Measurements from ENCODE around the gene TNFAIP3. TPM values are rescaled to one million over a fixed set of nuclear protein-coding genes. Genes with fewer than 3 reads are reported as not detected.
A peak's percentile ranks its signal among the peaks of the same experiment; 100 is the strongest.

TNFAIP3 gene
- polyA plus RNA-seq, 1 donor = 21.9 TPM

DNA sequence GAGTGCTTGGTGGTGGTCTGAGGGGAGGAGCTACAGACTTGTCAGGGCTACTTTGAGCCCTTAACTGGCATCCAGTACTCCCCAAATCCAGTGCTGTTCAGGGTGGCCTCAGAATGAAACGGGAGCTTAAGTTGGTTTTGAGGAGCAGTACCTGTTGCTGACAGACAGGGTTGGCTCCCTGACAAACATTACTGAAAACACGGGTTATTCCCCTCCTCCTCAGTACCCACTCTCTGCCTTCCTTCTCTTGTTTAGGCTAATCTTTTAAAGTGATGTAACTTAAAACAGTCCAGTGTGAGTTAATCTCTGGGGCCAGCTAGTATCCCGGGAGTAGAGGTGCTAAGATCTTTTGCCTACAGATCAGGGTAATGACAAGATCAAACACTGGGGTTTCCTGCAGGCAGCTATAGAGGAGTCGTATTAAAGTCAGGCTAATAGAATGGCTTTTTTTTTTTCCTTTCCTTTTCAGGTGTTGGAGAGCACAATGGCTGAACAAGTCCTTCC, 3.7 kb downstream of the TNFAIP3 start:
- H3K27me3 ChIP-seq (ENCODE audit: control insufficient read depth, insufficient read depth, low read length) = no peaks in the 10 kb centered on the region
- peaks cover 22% of the 10 kb centered on the region for H3K36me3 ChIP-seq (ENCODE audit: control insufficient read depth, insufficient read depth, low read length)
- no CpG with 5 or more reads among the region's 4 CpGs for WGBS (ENCODE audit: insufficient coverage, low lambda C conversion rate)
- DNase-seq = no peak
- H3K4me1 ChIP-seq (ENCODE audit: control insufficient read depth, insufficient read depth, low read length) = peaks cover 9% of the 10 kb centered on the region
- H3K9me3 ChIP-seq (ENCODE audit: control insufficient read depth, low read depth, low read length) = no peaks in the 10 kb centered on the region
- no peak overlapping the region for H3K27ac ChIP-seq (ENCODE audit: low read length)
- no peak overlapping the region for H3K4me3 ChIP-seq (ENCODE audit: low read length)

DNA sequence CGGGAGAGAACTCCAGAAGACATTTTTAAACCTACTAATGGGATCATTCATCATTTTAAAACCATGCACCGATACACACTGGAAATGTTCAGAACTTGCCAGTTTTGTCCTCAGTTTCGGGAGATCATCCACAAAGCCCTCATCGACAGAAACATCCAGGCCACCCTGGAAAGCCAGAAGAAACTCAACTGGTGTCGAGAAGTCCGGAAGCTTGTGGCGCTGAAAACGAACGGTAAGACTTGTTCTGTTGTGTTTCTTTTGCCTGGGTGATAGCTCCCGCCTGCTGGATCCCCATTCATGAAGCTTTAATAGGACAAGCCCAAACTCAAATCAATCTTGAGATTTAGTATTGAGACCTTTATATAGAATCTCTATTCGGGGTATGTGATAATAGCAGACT, 4.2 kb downstream of the TNFAIP3 start:
- Histone ChIP-seq H3K4me1 (ENCODE audit: control insufficient read depth, insufficient read depth, low read length) (peaks cover 6% of the 10 kb centered on the region), H3K4me3 (ENCODE audit: low read length) (no peak overlapping the region), H3K27ac (ENCODE audit: low read length) (no peak overlapping the region), H3K27me3 (ENCODE audit: control insufficient read depth, insufficient read depth, low read length) (no peaks in the 10 kb centered on the region), H3K9me3 (ENCODE audit: control insufficient read depth, low read depth, low read length) (no peaks in the 10 kb centered on the region), H3K36me3 (ENCODE audit: control insufficient read depth, insufficient read depth, low read length) (peaks cover 26% of the 10 kb centered on the region)
- no peak for DNase-seq
- whole genome bisulfite sequencing (ENCODE audit: insufficient coverage, low lambda C conversion rate) = 93% methylated on average over 3 of the region's 11 CpGs

DNA sequence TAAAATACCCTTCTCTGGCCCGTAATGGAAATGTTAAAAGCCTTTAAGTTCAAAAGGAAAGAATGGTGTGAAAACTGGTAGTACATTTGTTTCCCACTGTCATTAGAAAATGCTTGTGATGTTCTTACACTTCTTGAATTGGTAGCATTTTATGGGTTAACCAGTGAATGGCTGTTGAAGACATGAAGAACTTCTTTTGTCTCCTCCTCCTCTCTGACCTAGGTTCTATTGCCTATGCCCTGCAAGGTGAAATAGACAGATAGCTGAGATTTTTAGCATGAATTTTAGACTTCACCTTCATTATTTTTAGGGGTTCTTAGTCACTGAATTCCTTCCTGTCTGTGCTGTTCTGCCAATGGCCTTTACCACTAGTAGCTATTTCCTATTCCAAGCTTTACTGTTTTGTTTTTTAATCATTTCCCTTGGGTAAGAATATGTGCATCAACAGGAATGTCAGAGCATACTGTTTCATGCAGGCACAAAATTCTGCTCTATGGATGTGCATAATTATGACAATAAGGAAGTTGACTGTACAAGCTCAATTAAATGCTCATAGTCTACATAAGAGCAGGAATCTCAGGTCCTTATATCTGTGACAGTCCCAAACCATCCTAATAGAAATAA, 4.9 kb downstream of the TNFAIP3 start:
- Histone ChIP-seq H3K27me3 (ENCODE audit: control insufficient read depth, insufficient read depth, low read length) (no peaks in the 10 kb centered on the region), H3K4me3 (ENCODE audit: low read length) (no peak overlapping the region), H3K4me1 (ENCODE audit: control insufficient read depth, insufficient read depth, low read length) (peaks cover 3% of the 10 kb centered on the region), H3K27ac (ENCODE audit: low read length) (no peak overlapping the region), H3K36me3 (ENCODE audit: control insufficient read depth, insufficient read depth, low read length) (peaks cover 33% of the 10 kb centered on the region), H3K9me3 (ENCODE audit: control insufficient read depth, low read depth, low read length) (no peaks in the 10 kb centered on the region)
- WGBS (ENCODE audit: insufficient coverage, low lambda C conversion rate) = no CpG with 5 or more reads among the region's 1 CpG
- no peak for DNase-seq

DNA sequence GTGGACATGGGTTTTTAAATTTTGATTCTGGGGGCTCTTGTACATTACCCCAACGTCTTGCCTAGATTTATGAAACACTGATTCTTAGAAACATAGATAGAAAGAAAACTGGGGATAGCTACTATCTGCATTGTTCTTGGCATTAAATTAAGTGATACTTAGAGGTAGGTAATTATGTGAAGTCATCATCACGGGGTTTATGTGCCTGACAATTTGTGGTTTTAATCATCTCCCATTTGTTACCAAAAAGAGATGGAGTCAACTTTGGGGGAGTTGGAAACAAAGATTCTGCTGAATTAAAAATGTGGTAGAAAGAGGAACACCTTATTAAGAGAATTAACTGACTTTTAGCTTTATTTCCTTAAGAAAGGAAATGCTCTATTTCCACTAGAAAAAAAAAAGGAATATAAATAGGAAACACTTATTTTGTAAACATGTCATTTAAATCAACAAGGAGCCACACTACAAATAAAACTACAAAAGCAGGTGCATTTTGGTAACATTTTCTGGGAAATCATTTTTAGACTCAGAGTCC, 5.6 kb downstream of the TNFAIP3 start:
- H3K27me3 ChIP-seq (ENCODE audit: control insufficient read depth, insufficient read depth, low read length) = no peaks in the 10 kb centered on the region
- H3K9me3 ChIP-seq (ENCODE audit: control insufficient read depth, low read depth, low read length) = no peaks in the 10 kb centered on the region
- 89% methylated on average over 1 of the region's 2 CpGs for WGBS (ENCODE audit: insufficient coverage, low lambda C conversion rate)
- no peak for DNase-seq
- no peak overlapping the region for H3K4me3 ChIP-seq (ENCODE audit: low read length)
- peak overlapping the region; percentile 55 for H3K27ac ChIP-seq (ENCODE audit: low read length)
- peaks cover 3% of the 10 kb centered on the region for H3K4me1 ChIP-seq (ENCODE audit: control insufficient read depth, insufficient read depth, low read length)
- H3K36me3 ChIP-seq (ENCODE audit: control insufficient read depth, insufficient read depth, low read length) = peaks cover 40% of the 10 kb centered on the region

DNA sequence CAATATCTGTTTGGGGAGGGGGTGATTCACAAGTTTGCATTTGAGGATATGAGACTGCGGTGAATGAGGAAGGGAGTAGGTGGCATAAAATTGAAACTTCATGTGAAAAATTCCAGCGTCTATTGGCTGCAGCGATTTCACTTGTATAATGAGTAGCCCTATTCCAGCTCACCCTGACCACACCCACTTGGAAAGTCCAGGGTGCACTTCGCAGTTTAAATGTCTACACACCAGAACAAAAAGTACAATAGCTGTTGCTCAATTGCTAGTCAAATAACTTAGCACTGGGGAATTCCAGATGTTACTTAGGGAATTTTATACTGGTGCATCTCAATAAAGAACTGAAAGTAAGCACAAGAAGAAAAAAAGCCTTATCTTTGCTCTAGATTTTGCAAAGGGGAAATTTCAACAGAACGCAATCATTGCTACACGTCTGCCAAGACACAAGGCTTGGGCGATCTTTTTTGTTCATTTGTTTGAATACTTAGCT, 6.3 kb downstream of the TNFAIP3 start:
- no peaks in the 10 kb centered on the region for H3K27me3 ChIP-seq (ENCODE audit: control insufficient read depth, insufficient read depth, low read length)
- no peak overlapping the region for H3K4me3 ChIP-seq (ENCODE audit: low read length)
- peaks cover 44% of the 10 kb centered on the region for H3K36me3 ChIP-seq (ENCODE audit: control insufficient read depth, insufficient read depth, low read length)
- 17% methylated on average over 1 of the region's 7 CpGs for WGBS (ENCODE audit: insufficient coverage, low lambda C conversion rate)
- H3K4me1 ChIP-seq (ENCODE audit: control insufficient read depth, insufficient read depth, low read length) = peaks cover 3% of the 10 kb centered on the region
- no peaks in the 10 kb centered on the region for H3K9me3 ChIP-seq (ENCODE audit: control insufficient read depth, low read depth, low read length)
- DNase-seq = peak; percentile 84 to 90
- peak overlapping the region; percentile 55 for H3K27ac ChIP-seq (ENCODE audit: low read length)

DNA sequence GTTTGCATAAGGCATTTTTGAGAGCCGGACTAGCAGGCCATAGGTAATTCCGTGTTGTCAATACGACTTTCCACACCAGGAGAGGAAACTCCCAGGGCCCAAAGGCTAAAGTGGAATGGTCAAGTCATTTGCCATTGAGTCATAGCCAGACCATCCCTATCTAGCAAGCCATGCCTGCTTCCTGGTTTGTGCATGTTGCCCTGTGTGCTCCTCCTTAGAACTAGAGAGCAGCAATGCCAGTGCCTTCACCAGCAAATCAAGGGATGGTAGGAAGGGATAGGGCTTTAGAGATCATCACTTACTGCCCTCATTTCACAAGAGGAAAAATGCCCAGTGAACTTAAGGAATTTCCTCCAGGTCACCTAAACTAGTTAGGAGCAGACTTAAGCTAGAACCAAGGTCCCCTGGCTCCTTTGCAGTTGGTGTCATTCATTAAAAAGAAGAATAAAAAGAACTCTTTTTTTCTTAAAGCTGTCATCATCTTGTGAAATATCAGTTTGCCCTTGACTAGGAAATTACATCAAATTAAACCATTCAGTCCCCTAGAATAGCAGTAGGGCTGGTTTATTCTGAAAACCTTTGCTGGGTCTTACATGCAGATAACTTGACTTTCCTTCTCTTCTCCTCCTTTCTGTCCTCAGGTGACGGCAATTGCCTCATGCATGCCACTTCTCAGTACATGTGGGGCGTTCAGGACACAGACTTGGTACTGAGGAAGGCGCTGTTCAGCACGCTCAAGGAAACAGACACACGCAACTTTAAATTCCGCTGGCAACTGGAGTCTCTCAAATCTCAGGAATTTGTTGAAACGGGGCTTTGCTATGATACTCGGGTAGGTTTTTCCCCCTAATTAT, 7.4 kb downstream of the TNFAIP3 start:
- Histone ChIP-seq H3K27me3 (ENCODE audit: control insufficient read depth, insufficient read depth, low read length) (no peaks in the 10 kb centered on the region), H3K9me3 (ENCODE audit: control insufficient read depth, low read depth, low read length) (no peaks in the 10 kb centered on the region), H3K27ac (ENCODE audit: low read length) (peak overlapping the region; percentile 55), H3K4me3 (ENCODE audit: low read length) (no peak overlapping the region), H3K36me3 (ENCODE audit: control insufficient read depth, insufficient read depth, low read length) (peaks cover 55% of the 10 kb centered on the region), H3K4me1 (ENCODE audit: control insufficient read depth, insufficient read depth, low read length) (peaks cover 3% of the 10 kb centered on the region)
- DNase-seq = peak; percentile 44 to 47
- WGBS (ENCODE audit: insufficient coverage, low lambda C conversion rate) = no CpG with 5 or more reads among the region's 11 CpGs

DNA sequence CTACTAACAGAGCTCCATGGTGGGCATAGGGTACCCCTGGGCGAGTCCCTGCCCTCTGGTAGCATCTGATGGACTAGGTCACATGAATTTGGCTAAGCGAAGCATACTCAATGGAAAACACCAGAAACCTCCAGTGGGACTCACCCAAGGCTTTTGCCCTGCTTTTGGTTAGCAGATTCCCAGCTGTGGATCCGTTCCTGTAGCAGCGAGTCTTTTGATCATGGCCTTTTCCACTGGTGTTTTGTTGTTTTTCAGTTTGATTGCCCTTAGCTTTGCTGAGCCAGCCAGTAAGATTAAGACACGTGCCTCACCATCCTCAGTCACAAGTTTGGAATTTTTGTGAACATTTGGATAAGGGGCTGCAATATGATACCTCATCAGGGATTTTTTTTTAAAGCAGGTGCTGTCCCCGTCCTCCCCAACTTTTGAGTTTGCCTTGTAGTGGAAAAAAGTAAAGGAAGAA, 8.0 kb downstream of the TNFAIP3 start:
- H3K9me3 ChIP-seq (ENCODE audit: control insufficient read depth, low read depth, low read length) = no peaks in the 10 kb centered on the region
- peaks cover 62% of the 10 kb centered on the region for H3K36me3 ChIP-seq (ENCODE audit: control insufficient read depth, insufficient read depth, low read length)
- DNase-seq = no peak
- H3K4me3 ChIP-seq (ENCODE audit: low read length) = no peak overlapping the region
- WGBS (ENCODE audit: insufficient coverage, low lambda C conversion rate) = 100% methylated on average over 3 of the region's 6 CpGs
- no peak overlapping the region for H3K27ac ChIP-seq (ENCODE audit: low read length)
- peaks cover 3% of the 10 kb centered on the region for H3K4me1 ChIP-seq (ENCODE audit: control insufficient read depth, insufficient read depth, low read length)
- H3K27me3 ChIP-seq (ENCODE audit: control insufficient read depth, insufficient read depth, low read length) = no peaks in the 10 kb centered on the region

DNA sequence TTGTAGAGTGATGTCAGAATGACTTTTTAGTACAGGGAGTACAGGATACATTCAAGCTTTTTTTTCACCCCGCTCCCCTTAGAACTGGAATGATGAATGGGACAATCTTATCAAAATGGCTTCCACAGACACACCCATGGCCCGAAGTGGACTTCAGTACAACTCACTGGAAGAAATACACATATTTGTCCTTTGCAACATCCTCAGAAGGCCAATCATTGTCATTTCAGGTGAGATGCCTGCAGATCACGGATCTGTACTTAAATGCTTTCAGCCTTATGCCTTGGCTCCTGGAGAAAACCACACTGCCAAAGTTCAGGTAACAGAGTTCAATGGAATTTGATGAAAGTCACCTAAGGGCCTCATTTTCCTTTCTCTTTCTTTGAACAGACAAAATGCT, 8.5 kb downstream of the TNFAIP3 start:
- DNase-seq = no peak
- Histone ChIP-seq H3K9me3 (ENCODE audit: control insufficient read depth, low read depth, low read length) (no peaks in the 10 kb centered on the region), H3K27ac (ENCODE audit: low read length) (no peak overlapping the region), H3K36me3 (ENCODE audit: control insufficient read depth, insufficient read depth, low read length) (peaks cover 67% of the 10 kb centered on the region), H3K4me3 (ENCODE audit: low read length) (no peak overlapping the region), H3K4me1 (ENCODE audit: control insufficient read depth, insufficient read depth, low read length) (peaks cover 3% of the 10 kb centered on the region), H3K27me3 (ENCODE audit: control insufficient read depth, insufficient read depth, low read length) (no peaks in the 10 kb centered on the region)
- no CpG with 5 or more reads among the region's 3 CpGs for WGBS (ENCODE audit: insufficient coverage, low lambda C conversion rate)

DNA sequence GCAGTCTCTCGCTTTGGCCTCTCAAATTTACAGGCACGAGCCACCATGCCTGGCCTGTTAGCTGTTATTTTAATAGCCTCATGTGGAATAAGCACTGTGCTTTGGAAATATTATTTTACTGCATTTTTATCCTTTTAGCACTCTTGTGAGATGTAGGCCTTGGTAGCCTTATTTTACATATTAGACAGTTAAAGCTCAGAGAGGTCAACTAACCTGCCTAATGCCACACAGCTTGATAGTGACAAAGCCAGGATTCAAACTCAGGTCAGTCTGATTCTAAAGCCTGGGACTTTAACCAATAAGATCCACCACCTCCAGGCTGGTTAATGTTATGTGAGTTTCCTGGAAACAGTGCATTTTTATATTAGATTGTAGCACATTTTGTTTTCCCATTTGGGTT, 9.5 kb downstream of the TNFAIP3 start:
- Histone ChIP-seq H3K9me3 (ENCODE audit: control insufficient read depth, low read depth, low read length) (no peaks in the 10 kb centered on the region), H3K27me3 (ENCODE audit: control insufficient read depth, insufficient read depth, low read length) (no peaks in the 10 kb centered on the region), H3K4me3 (ENCODE audit: low read length) (no peak overlapping the region), H3K36me3 (ENCODE audit: control insufficient read depth, insufficient read depth, low read length) (peaks cover 72% of the 10 kb centered on the region), H3K4me1 (ENCODE audit: control insufficient read depth, insufficient read depth, low read length) (peaks cover 3% of the 10 kb centered on the region), H3K27ac (ENCODE audit: low read length) (no peak overlapping the region)
- DNase-seq = no peak
- WGBS (ENCODE audit: insufficient coverage, low lambda C conversion rate) = no CpG with 5 or more reads among the region's 2 CpGs

DNA sequence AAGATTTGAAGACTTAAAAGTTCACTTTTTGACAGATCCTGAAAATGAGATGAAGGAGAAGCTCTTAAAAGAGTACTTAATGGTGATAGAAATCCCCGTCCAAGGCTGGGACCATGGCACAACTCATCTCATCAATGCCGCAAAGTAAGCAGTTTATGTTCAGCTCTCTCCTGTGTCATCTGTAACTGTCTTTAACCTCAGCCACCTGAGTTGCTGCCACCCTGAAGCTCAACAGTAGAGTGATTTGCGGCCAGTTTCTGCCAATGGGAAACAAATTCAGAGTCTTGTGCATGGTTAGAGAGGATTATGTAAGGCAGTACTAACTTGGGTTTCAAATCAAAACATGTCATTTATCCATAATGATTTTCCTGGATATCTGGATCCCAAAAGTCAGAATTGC, 10.1 kb downstream of the TNFAIP3 start:
- Histone ChIP-seq H3K4me1 (ENCODE audit: control insufficient read depth, insufficient read depth, low read length) (peaks cover 3% of the 10 kb centered on the region), H3K27me3 (ENCODE audit: control insufficient read depth, insufficient read depth, low read length) (no peaks in the 10 kb centered on the region), H3K27ac (ENCODE audit: low read length) (no peak overlapping the region), H3K36me3 (ENCODE audit: control insufficient read depth, insufficient read depth, low read length) (peaks cover 70% of the 10 kb centered on the region), H3K4me3 (ENCODE audit: low read length) (no peak overlapping the region), H3K9me3 (ENCODE audit: control insufficient read depth, low read depth, low read length) (no peaks in the 10 kb centered on the region)
- no peak for DNase-seq
- no CpG with 5 or more reads among the region's 3 CpGs for WGBS (ENCODE audit: insufficient coverage, low lambda C conversion rate)

All from large intestine (tissue), 3 donors.